CD4-positive, alpha-beta T cell (primary cell): ENCODE data around the gene OXA1L. TPM values are rescaled to one million over a fixed set of nuclear protein-coding genes. Genes with fewer than 3 reads are reported as not detected.
A peak's percentile ranks its signal among the peaks of the same experiment; 100 is the strongest.

Experiments used
- ATAC-seq: fragments of 200-7000 bp; cut with Tn5 transposase; one replicate; pipeline ENCODE4 v1.10.0; 2022; ENCODE audit warnings: mild to moderate bottlenecking; ENCODE audit not compliant: poor library complexity
- CTCF ChIA-PET: fragments of 350-600 bp; sonication (Branson Sonifier 250); formaldehyde crosslinking; loops from one replicate; lab custom pipeline; 2021; ENCODE audit warnings: antibody characterized with exemption, inconsistent platforms; lab: Charles Lee
- POLR2A ChIA-PET: fragments of 350-600 bp; sonication (Branson Sonifier 250); formaldehyde crosslinking; loops from one replicate; lab custom pipeline; 2021; ENCODE audit warnings: antibody characterized with exemption, inconsistent platforms; lab: Charles Lee
- DNase-seq, 14 experiments: peaks; one replicate each; pipeline ENCODE4 v3.0.0-alpha.2; 2013 to 2020; ENCODE audit warnings: mixed read lengths in 2 of 14
- H3K27ac ChIP-seq, 2 donors: one replicate each; pipeline versions ENCODE4 v1.5.1 to v1.7.0; 2013; ENCODE audit warnings: low read length in 2 of 2, low read depth in 1 of 2, mild to moderate bottlenecking in 1 of 2
- H3K27me3 ChIP-seq, 2 experiments: 1 replicate in 1 of 2; 2 replicates in 1 of 2; pipeline versions ENCODE4 v1.6.1 to v1.7.0; 2013; ENCODE audit warnings: low read length in 2 of 2, control low read depth in 1 of 2, mild to moderate bottlenecking in 1 of 2, moderate library complexity in 1 of 2; ENCODE audit not compliant: insufficient read depth in 2 of 2, control insufficient read depth in 1 of 2
- H3K36me3 ChIP-seq: one replicate; pipeline ENCODE4 v1.6.1; 2013; ENCODE audit warnings: low read length, control low read depth; ENCODE audit not compliant: insufficient read depth
- H3K4me1 ChIP-seq: one replicate; pipeline ENCODE4 v1.6.1; 2013; ENCODE audit warnings: low read length, control low read depth; ENCODE audit not compliant: insufficient read depth
- H3K4me3 ChIP-seq: one replicate; pipeline ENCODE4 v1.5.1; 2013; ENCODE audit warnings: mild to moderate bottlenecking, low read length, moderate library complexity
- H3K9me3 ChIP-seq, 2 experiments: 1 replicate in 1 of 2; 2 replicates in 1 of 2; pipeline versions ENCODE4 v1.6.1 to v1.7.0; 2013; ENCODE audit warnings: low read length in 2 of 2, mild to moderate bottlenecking in 2 of 2, control low read depth in 1 of 2, moderate library complexity in 1 of 2; ENCODE audit not compliant: control insufficient read depth in 1 of 2, insufficient read depth in 1 of 2
- H3K27ac Mint-ChIP-seq: one replicate; pipeline ENCODE4 v1.8.0; 2020; ENCODE audit warnings: mixed read lengths
- H3K27me3 Mint-ChIP-seq: one replicate; pipeline ENCODE4 v1.8.0; 2021; ENCODE audit warnings: mixed read lengths
- H3K36me3 Mint-ChIP-seq: one replicate; pipeline ENCODE4 v1.8.0; 2021; ENCODE audit warnings: low read depth, mixed read lengths
- H3K4me1 Mint-ChIP-seq: one replicate; pipeline ENCODE4 v1.8.0; 2021; ENCODE audit warnings: low read depth, mixed read lengths
- H3K4me3 Mint-ChIP-seq: one replicate; pipeline ENCODE4 v1.8.0; 2020; ENCODE audit warnings: mild to moderate bottlenecking, mixed read lengths
- H3K9me3 Mint-ChIP-seq: one replicate; pipeline ENCODE4 v1.8.0; 2020; ENCODE audit warnings: mixed read lengths
- CTCF ChIP-seq: fragments of 200-600 bp; IDR thresholded peaks from one replicate; pipeline ENCODE4 v1.8.0; 2022; ENCODE audit warnings: antibody characterized with exemption, mild to moderate bottlenecking
- intact Hi-C, 2 experiments: fragments of 100-400 bp; cut with DNase I in 1 of 2; cut with micrococcal nuclease in 1 of 2; formaldehyde crosslinking; loops; one replicate each; pipeline versions ENCODE4 v1.15.1 to v1.9.0; 2023 to 2025; cut with DNase I, micrococcal nuclease
- total RNA-seq, 174 experiments: library from RNA in 2 of 174; stranded (reverse) in 2 of 174; gene quantifications; one replicate each; pipeline ENCODE4 v1.2.3 and lab custom pipeline; 2021 to 2026

The OXA1L gene
- total RNA-seq, 2 experiments from 2014 or later: 176 to 177 TPM

DNA sequence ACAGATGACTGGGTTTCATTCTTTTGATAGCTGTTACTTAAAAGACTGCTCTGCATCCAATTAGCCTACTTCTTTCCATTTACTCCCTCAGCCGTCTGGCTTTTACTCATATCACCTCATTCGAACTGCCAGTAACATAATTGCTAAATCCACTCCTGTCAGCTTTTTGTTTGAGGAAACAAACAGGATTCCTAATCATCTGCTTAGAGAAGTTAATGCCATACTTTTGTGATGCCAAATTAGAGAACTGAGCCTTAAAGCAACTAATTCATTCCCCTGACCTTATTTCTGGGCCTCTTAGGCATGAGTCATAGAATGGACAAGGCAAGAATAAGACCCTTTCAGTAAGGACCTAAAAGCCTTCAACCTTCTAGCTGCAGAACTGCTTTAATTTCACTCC lies 2.9 kb downstream of the OXA1L start:
- ATAC-seq (no peak), DNase-seq (no peak)
- peak overlapping the region; percentile 9 for H3K27ac Mint-ChIP-seq
- intact Hi-C loops: loop anchor here in 1 of 2 experiments (5.0 to 10.0 kb wide), 5 partner anchors 63 to 1315 kb away; partner anchors contain the start of genes ACIN1, C14orf119, CHD8 and DAD1
- no peaks in the 10 kb centered on the region for H3K27me3 Mint-ChIP-seq
- H3K9me3 Mint-ChIP-seq: no peaks in the 10 kb centered on the region
- no peak overlapping the region for H3K27ac ChIP-seq
- H3K4me1 Mint-ChIP-seq: peaks cover 33% of the 10 kb centered on the region
- POLR2A ChIA-PET: no interaction called here
- no peak overlapping the region for H3K4me3 ChIP-seq
- CTCF ChIA-PET: interaction anchor here (1.1 kb wide), 1 partner anchor 199 kb away, joined by 3 read pairs; no protein-coding TSS in a partner anchor
- no peaks in the 10 kb centered on the region for H3K27me3 ChIP-seq
- no peaks in the 10 kb centered on the region for H3K9me3 ChIP-seq
- TF ChIP-seq CTCF: no peak
- peak overlapping the region; percentile 73 for H3K4me3 Mint-ChIP-seq
- H3K4me1 ChIP-seq: peaks cover 23% of the 10 kb centered on the region
- H3K36me3 ChIP-seq: peaks cover 54% of the 10 kb centered on the region
- H3K36me3 Mint-ChIP-seq: peaks cover 77% of the 10 kb centered on the region

DNA sequence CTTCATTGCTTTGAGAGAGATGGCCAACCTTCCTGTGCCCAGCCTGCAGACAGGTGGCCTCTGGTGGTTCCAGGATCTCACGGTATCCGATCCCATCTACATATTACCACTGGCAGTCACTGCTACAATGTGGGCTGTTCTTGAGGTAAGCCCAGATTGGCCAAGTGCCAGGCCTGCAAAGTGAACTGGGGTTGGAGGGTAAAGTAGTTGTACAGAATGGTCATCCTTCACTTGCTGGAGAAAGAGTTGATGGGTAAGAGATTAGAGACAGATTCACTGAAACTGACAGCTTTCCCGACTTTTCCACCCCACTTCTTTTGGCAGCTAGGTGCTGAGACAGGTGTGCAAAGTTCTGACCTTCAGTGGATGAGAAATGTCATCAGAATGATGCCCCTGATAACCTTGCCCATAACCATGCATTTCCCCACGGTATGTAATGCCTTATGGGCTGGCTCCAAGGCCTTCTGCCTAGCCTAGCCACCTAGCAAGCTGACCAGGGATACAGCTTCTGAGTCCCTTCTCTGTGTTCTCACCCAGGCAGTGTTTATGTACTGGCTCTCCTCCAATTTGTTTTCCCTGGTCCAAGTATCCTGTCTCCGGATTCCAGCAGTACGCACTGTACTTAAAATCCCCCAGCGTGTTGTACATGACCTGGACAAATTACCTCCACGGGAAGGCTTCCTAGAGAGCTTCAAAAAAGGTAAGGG lies 4.1 kb downstream of the OXA1L start:
- CTCF ChIA-PET: no interaction called here
- Mint-ChIP-seq H3K27me3 (no peaks in the 10 kb centered on the region), H3K4me1 (peaks cover 33% of the 10 kb centered on the region), H3K9me3 (no peaks in the 10 kb centered on the region), H3K27ac (no peak overlapping the region), H3K36me3 (peaks cover 86% of the 10 kb centered on the region), H3K4me3 (peak overlapping the region; percentile 34)
- POLR2A ChIA-PET: no interaction called here
- Histone ChIP-seq H3K4me1 (peaks cover 20% of the 10 kb centered on the region), H3K27me3 (no peaks in the 10 kb centered on the region), H3K9me3 (no peaks in the 10 kb centered on the region), H3K36me3 (peaks cover 57% of the 10 kb centered on the region), H3K27ac (no peak overlapping the region), H3K4me3 (no peak overlapping the region)
- no peak for DNase-seq
- ATAC-seq: no peak
- intact Hi-C loops: no loop called here
- TF ChIP-seq CTCF: no peak

DNA sequence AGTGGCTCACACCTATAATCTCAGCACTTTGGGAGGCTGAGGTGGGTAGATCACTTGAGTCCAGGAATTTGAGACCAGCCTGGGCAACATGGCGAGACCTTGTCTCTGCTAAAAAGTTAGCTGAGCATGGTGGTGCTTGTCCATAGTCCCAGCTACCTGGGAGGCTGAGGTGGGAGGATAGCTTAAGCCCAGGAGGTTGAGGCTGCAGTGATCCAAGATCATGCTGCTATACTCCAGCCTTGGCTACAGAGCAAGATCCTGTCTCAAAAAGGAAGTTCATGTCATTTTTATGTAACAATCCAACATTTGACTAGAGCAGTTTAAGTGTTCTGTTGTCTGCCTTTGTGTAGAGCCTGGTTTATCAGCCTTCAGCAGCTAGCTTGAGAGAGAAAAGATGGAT lies 6.2 kb downstream of the OXA1L start:
- no peak for TF ChIP-seq CTCF
- ATAC-seq: no peak
- CTCF ChIA-PET: interaction anchor here (1.7 kb wide), 1 partner anchor 11 kb away, joined by 6 read pairs; no protein-coding TSS in a partner anchor
- POLR2A ChIA-PET: interaction anchor here (1.0 kb wide), 1 partner anchor 12 kb away, joined by 4 read pairs; no protein-coding TSS in a partner anchor
- Mint-ChIP-seq H3K4me3 (no peak overlapping the region), H3K9me3 (no peaks in the 10 kb centered on the region), H3K27me3 (no peaks in the 10 kb centered on the region), H3K36me3 (peaks cover 74% of the 10 kb centered on the region), H3K27ac (no peak overlapping the region), H3K4me1 (peaks cover 19% of the 10 kb centered on the region)
- no peak for DNase-seq
- H3K27ac ChIP-seq: no peak overlapping the region
- peaks cover 60% of the 10 kb centered on the region for H3K36me3 ChIP-seq
- H3K4me3 ChIP-seq: no peak overlapping the region
- intact Hi-C loops: no loop called here
- H3K27me3 ChIP-seq: no peaks in the 10 kb centered on the region
- no peaks in the 10 kb centered on the region for H3K9me3 ChIP-seq
- peaks cover 5% of the 10 kb centered on the region for H3K4me1 ChIP-seq
